ENCODE data around the gene RAET1G.
"Not testable (repeated sequence)": the region's sequence is repeated elsewhere in the genome, so short reads cannot be mapped to it uniquely, and the experiment has no call there.

RAET1G gene

DNA sequence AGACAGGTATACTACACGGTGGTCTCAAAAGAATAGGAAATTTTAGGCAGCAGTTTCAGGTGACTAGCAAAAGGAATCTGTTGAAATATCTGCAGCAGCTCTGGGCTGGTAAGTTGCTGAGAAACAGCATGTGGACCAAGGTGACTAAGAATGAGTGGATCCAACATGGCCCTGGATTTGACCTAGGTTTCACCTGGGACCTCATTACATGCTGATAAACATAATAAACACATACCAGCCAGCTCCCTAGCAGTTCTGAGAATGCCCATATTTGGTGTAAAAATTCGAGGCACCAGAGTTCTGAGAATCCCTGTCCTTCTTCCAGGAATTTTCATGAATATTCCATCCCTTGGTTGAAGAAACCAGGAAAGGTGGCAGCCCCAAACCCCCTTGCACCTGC is 30.5 kb upstream of the RAET1G start:
- DNase-seq, result not testable (repeated sequence)

DNA sequence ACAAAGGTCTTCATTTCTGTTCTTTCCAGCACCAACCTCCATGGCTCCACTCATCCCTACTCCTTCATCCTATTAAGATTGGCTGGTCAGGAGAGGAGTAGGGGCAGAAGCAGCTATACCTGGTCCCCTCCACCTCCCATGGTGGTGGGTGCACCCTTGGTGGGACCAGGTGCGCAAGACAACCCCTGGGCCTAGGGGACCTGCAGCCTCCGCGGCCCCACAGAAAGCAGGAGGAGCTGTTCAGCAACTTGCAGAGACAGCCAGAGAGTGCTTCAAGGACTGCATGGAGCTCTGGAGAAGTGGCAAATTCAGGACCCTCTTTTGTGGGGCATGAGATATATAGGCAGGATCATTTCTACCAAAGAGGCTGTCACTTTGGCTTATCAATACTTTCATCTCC is 28.7 kb upstream of the RAET1G start:
- no peak for DNase-seq

DNA sequence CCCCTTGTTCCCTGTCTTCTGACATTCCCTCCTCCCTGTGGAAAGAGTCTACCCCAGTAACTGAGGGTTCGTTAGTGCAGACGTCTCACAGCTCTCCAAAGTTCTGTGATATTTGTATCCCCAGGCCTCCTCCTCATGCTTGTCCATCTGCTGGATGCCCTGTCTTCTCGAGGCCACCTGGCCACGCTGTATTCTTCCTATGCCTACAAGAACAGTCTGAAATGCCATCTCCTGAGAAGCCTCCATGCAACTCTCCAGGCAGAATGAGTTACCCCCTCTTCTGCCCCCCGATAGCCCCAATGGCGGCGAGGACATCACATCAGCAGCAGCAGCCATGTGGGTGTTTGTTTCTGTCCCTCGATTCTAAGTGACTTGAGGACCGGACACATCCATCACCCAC is 28.2 kb upstream of the RAET1G start:
- no peak for DNase-seq

GRCh38 chr6:149950423-149950822 is 27.5 kb upstream of the RAET1G start:
- no peak for DNase-seq

DNA sequence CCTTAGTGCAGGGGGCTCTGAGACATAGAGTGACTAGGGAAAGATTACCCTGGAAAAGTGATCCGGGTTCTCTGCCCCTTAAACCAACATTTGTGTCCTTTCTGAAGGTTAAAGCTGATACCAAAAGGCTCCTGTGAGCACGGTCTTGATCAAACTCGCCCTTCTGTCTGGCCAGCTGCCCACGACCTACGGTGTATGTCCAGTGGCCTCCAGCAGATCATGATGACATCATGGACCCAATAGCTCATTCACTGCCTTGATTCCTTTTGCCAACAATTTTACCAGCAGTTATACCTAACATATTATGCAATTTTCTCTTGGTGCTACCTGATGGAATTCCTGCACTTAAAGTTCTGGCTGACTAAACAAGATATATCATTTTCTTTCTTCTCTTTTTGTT is 25.7 kb upstream of the RAET1G start:
- DNase-seq, result no peak

DNA sequence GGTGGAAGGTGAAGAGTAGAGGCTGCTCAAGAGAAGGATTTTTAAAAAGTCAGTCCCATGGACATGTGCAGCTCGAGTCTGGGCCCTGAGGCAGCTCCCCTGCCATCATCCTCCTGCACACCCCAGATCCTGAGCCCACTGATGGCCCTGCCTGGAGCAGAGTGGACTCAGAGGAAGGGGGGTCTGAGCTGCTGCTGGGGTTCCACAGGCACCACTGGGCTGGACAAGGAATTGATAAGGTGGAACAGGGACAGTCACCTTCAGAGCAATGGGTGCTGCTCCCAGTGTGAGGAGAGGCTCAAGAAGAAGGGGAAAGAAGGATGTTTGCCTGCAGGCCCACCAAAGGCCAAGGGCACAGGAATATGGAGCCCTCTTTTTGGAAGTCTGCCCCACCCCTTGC is 25.1 kb upstream of the RAET1G start:
- no peak for DNase-seq

- not testable (repeated sequence) for DNase-seq
Measured at GRCh38 chr6:149947533-149947932, 24.6 kb upstream of the RAET1G start.

- not testable (repeated sequence) for DNase-seq
Measured at GRCh38 chr6:149946631-149947030, 23.7 kb upstream of the RAET1G start.

- not testable (repeated sequence) for DNase-seq
Measured at GRCh38 chr6:149945276-149945675, 22.4 kb upstream of the RAET1G start.

DNA sequence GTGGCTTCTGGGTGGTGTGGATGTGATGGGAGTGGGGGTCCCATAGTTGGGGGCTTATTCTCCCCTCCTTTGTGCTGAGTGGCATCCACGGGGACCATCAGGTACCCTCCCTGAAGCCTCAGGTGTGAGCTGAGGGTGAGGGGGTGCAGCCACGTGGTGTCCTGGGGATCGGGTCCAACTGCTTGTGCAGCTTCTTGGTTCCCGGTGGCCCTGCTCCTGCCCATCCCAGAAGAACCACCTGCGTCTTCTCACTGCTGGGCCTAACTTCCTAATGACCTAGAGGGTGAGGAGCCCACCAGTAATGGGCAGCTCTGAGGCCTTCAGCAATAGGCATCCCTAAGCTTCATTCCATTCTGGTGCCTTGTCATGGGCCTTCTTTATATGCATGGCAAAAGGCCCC is 20.4 kb upstream of the RAET1G start:
- DNase-seq, result not testable (repeated sequence)

GRCh38 chr6:149942461-149942829 is 19.5 kb upstream of the RAET1G start:
- no peak for DNase-seq

DNA sequence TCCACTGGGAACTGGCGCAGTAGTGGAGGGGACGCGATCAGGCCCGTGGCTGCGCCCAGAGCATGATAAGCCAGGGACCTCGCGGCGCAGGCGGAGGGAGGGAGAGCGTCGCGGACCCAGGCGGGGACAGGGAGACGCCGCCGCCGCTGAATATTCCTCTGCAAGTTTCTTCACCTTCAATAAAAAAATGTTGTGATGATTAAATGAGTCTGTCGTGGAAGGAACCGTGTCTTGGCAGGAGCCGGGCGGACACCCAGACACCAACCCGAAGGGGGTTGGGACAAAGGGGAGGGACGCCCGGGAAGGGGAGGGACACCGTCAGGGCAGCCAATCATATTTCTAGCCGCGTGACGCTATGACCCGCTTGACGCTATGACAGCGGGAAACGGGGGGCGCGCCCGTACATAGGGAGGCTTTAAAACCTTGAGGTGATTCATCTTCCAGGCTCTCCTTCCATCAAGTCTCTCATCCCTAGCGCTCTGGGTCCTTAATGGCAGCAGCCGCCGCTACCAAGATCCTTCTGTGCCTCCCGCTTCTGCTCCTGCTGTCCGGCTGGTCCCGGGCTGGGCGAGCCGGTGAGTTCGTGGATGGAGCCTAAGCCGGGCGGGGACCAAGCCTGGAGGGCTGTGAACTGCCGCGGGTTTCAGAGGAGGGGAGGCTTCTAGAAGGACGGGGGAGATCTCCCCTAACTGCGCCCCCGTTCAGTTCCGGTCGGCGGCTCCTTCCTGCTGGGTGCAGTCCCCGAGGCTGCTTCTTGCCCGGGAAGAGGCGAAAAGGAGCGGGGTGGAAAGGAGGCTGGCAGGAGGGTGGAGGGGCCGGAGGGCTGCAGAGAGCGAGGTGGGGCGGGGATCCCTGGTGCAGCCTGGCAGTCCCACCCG is 18.9 kb upstream of the RAET1G start, which contains the start of gene ULBP2:
Gene ULBP2, plus strand, starts transcription at position 432 of the 878 bp plus-strand sequence. Its CDS starts 59 bp downstream, at position 491.
- peak; percentile 94 for DNase-seq

GRCh38 chr6:149940672-149940982 is 17.7 kb upstream of the RAET1G start:
- DNase-seq, result no peak

DNA sequence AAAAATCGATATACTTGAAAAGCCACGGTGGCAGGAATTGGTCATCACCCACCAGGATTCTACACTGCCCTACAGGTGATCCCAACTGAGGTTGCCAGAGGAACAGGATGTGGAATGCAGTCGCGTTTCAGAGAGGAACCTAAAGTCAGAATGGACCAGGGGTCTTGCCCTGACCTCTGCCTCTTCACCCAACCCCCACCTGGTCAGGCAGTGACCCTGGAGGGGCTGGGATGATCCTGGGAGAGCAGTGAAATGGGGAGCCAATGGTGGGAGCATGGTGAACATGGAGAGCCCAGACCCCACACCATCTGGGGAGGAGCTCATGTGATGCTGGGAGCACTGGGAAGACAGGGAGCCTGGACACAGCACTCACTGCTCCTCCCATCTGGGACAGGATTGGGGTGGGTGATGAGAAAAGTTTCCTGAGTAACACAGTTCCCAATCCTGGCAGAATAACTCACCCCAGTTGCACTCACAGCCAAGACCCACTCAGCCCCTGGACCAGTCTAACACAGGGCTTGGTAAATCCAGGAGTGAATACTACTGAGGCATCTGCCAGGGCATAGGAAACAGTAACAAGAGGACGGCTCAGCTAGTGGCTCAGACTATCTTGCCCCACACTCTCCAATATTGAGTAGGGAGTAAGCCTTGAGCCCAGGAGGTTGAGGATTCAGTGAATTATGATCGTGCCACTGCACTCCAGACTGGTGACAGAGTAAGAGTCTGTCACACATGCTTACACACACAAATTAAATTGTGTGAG is 17.2 kb upstream of the RAET1G start:
- no peak for DNase-seq

GRCh38 chr6:149939356-149939648 is 16.4 kb upstream of the RAET1G start:
- no peak for DNase-seq

GRCh38 chr6:149938571-149939355 is 15.8 kb upstream of the RAET1G start:
- DNase-seq, result peak; percentile 60

- DNase-seq, result not testable (repeated sequence)
Measured at GRCh38 chr6:149938013-149938570, 15.2 kb upstream of the RAET1G start.

- no peak for DNase-seq
Measured at GRCh38 chr6:149936743-149937142, 13.8 kb upstream of the RAET1G start.

DNA sequence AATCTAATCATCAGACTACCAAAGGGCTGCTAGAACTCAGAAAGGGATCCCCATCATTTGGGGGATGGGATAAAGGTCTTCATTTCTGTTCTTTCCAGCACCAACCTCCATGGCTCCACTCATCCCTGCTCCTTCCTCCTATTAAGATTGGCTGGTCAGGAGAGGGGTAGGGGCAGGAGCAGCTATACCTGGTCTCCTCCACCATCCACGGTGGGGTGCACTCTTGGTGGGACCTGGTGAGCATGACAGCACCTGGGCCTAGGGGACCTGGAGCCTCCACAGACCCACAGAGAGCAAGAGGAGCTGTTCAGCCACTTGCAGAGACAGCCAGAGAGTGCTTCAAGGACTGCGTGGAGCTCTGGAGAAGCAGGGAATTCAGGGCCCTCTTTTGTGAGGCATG is 12.7 kb upstream of the RAET1G start:
- DNase-seq, result no peak

DNA sequence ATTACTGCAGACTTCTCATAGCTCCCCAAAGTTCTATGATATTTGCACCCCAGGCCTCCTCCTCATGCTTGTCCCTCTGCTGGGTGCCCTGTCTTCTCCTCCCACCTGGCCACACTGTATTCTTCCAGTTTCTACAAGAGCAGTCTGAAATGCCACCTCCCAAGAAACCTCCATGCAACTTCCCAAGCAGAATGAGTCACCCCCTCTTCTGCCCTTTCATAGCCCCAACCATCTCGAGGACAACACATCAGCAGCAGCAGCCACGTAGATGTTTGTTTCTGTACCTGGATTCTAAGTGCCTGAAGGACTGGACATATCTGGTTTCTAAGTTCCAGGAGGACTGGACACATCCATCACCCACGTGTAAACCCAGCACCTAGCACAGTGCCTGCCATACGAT is 12.3 kb upstream of the RAET1G start:
- no peak for DNase-seq

DNA sequence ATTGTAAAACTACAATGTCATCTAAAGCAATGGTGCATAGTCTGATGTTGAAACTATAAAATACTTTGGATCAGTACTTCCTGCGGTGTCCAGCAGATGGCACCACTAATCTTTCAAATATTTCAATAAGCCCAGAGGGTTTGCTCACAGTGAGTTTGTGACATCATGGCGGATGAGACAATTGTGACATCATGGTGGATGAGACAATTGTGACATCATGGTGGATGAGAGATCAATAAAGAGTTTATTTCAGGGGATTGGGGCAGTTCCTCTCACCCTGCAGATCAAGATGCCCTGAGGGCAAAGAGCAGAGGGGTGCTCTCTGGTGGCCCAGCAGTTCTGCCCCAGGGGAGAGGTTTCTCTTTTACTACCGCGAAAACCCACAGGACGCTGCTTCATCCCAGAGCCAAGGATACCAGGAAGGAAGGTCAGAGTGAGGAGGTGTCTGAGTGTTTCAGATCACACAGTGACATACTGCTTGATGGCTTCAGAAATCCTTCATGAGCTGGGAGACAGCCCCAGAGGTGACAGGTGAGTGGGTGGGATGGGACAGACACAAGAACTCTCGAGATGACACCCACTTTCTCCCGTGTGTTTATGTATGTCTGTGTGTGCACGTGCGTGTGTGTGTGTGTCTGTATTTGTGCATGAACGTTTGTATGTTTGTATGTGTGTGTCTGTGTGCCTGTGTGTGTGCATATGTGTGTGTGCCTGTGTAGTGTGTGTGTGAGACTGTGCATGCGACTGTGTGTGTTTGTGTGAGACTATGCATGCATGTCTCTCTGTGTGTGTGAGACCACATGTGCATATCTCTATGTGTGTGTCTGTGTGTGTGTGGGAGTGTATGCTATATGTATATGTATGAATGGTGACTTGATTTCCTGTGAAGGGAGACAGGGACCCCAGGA is 11.6 kb upstream of the RAET1G start:
- DNase-seq, result peak; percentile 80

GRCh38 chr6:149933461-149933860 is 10.5 kb upstream of the RAET1G start:
- no peak for DNase-seq

Data from CD4-positive, alpha-beta T cell treated with Interleukin-4 for 4 hours (primary cell).